ENCODE data around the gene TKTL1. TPM values are rescaled to one million over a fixed set of nuclear protein-coding genes. Genes with fewer than 3 reads are reported as not detected.

TKTL1 gene
- total RNA-seq, 2 experiments from 2014 or later, result 1.3 to 1.5 TPM

DNA sequence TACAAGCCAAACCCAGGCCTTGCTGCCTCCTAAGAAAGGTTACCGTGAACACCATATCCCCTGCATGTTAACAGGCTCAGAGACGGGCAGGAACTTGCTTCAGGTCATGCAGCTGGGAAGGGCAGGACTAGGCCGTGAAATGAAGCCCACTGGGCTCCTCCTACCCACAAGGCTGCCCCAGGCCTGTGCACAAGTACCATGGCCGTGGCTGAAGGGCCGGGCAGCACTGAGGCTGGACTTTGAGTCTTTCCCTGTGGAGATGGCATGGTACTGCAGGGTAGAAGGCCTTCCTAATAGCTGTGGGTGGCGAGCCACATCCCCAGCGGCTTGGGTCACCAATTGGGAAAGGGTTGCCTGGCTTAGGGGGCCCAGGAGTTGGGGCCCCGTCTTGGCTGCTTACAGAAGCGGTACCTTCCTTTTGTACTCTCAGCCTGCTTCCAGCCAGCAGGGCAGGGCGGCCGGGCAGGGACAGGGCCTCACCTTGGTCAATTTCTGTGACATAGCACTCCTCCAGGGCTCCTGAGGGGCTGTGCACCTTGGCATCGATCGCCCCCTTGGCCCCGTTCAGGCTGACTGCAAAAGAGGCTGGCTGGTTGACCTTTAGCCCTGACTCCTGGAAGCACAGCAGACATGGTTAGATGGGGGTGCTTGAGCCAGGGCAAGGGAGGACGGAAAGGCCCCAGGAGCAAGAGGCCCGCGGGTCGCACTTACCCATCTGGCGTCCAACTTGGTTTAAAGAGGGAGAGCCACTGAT is 55.0 kb downstream of the TKTL1 start:
- CTCF ChIA-PET, result no interaction called here
- POLR2A ChIA-PET, result interaction anchor here (1.0 kb wide), 1 partner anchor 20 kb away, joined by 4 read pairs; no protein-coding TSS in a partner anchor
- Mint-ChIP-seq H3K27ac (peak overlapping the region; percentile 76), H3K27me3 (ENCODE audit: low read depth) (no peaks in the 10 kb centered on the region), H3K36me3 (ENCODE audit: low read depth) (peaks cover 35% of the 10 kb centered on the region), H3K4me3 (no peak overlapping the region), H3K9me3 (ENCODE audit: insufficient read depth) (no peaks in the 10 kb centered on the region), H3K4me1 (ENCODE audit: low read depth) (peaks cover 68% of the 10 kb centered on the region)
- ATAC-seq, result no peak
- DNase-seq, result no peak

DNA sequence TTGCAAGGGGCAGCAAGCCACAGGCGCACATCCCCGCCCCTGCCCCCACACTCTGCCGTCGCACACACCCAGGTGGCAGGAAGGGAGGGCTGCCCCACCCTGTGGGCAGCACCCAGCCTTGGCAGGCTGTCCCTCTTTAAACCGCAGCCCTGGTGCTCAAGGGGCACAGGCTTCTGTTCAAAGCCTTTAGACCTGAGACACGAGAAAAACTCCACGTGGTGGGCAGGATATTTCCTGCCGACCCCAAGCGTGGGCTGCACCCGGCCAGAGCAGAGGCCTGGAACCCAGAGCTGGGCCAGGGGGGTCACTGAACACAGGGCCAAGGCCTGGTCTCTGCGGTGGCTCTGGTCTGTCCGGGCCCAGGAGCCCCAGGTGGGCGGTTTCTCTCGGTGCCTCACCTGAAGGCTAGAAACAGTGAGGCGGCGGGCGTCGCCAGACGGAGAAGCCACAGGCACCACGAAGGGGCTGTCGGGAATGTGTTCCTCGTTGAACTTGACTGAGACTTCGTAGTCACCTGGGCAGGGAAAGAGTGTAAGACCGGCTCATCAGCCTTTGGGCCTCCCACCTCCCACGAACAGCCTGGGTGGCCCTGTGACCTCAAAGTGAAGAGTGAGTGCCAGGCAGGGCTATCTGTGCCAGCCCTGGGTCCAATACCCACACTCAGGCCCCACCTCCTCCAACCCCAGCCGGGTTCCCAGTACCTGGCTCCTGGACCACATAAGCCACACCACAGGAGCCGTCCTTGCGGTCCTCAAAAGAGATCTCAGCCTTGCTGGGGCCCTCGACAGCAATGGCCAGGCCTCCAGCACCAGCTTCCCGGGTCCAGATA is 55.8 kb downstream of the TKTL1 start:
- Mint-ChIP-seq H3K9me3 (ENCODE audit: insufficient read depth) (no peaks in the 10 kb centered on the region), H3K27me3 (ENCODE audit: low read depth) (no peaks in the 10 kb centered on the region), H3K4me3 (peak overlapping the region; percentile 34), H3K4me1 (ENCODE audit: low read depth) (peaks cover 72% of the 10 kb centered on the region), H3K27ac (peak overlapping the region; percentile 76), H3K36me3 (ENCODE audit: low read depth) (peaks cover 39% of the 10 kb centered on the region)
- CTCF ChIA-PET, result interaction anchor here (1.2 kb wide), 1 partner anchor 23 kb away, joined by 3 read pairs; the partner anchor contains the start of gene FLNA
- ATAC-seq (peak; percentile 2), DNase-seq (peak; percentile 38)
- POLR2A ChIA-PET, result no interaction called here

DNA sequence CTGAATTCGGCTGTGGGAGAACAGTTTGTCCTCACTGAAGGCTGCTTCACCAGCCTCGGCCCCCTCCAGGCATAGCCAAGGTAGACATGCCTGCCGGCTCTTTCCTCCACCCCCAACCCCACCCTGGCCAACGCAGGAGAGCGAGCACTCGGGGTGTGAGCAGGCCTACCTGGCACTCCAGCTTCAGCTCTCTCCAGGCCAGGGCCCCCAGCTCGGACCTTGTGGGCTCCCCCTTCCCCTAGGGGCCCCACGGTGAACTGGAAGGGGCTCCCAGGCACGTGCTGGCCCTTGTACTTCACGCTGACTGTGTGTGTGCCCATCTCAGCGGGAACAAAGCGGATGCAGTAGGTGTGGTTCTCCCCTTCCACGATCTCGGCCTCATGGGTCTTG is 56.4 kb downstream of the TKTL1 start:
- Mint-ChIP-seq H3K9me3 (ENCODE audit: insufficient read depth) (no peaks in the 10 kb centered on the region), H3K36me3 (ENCODE audit: low read depth) (peaks cover 41% of the 10 kb centered on the region), H3K4me3 (peak overlapping the region; percentile 34), H3K4me1 (ENCODE audit: low read depth) (peaks cover 74% of the 10 kb centered on the region), H3K27me3 (ENCODE audit: low read depth) (no peaks in the 10 kb centered on the region), H3K27ac (peak overlapping the region; percentile 76)
- DNase-seq (no peak), ATAC-seq (peak; percentile 10)
- ChIA-PET CTCF (interaction anchor here (1.2 kb wide), 1 partner anchor 22 kb away, joined by 3 read pairs; the partner anchor contains the start of gene FLNA), POLR2A (no interaction called here)

DNA sequence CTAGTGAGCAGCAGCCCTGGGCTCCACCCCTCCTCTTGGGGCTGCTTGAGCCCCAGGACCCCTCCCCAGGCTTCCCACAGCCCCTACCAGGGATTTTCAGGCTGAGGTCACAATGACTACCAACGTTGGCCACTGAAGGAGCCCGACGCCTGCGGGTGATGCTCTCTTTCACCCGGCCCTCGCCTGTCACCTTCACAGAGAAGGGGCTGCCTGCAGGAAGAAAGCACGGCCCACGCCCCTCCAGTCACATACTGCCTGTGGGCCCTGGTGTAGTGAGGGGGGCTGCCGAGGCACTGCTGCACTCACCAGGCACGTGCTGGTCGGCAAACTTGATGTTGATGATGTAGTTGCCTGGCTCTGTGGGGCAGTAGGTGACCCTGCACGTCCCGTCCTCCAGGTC is 56.9 kb downstream of the TKTL1 start:
- no peak for ATAC-seq
- POLR2A ChIA-PET, result no interaction called here
- Mint-ChIP-seq H3K4me1 (ENCODE audit: low read depth) (peaks cover 71% of the 10 kb centered on the region), H3K4me3 (peak overlapping the region; percentile 22), H3K27ac (peak overlapping the region; percentile 76), H3K36me3 (ENCODE audit: low read depth) (peaks cover 40% of the 10 kb centered on the region), H3K27me3 (ENCODE audit: low read depth) (no peaks in the 10 kb centered on the region), H3K9me3 (ENCODE audit: insufficient read depth) (no peaks in the 10 kb centered on the region)
- DNase-seq, result no peak
- CTCF ChIA-PET, result interaction anchor here (1.2 kb wide), 1 partner anchor 22 kb away, joined by 3 read pairs; the partner anchor contains the start of gene FLNA

DNA sequence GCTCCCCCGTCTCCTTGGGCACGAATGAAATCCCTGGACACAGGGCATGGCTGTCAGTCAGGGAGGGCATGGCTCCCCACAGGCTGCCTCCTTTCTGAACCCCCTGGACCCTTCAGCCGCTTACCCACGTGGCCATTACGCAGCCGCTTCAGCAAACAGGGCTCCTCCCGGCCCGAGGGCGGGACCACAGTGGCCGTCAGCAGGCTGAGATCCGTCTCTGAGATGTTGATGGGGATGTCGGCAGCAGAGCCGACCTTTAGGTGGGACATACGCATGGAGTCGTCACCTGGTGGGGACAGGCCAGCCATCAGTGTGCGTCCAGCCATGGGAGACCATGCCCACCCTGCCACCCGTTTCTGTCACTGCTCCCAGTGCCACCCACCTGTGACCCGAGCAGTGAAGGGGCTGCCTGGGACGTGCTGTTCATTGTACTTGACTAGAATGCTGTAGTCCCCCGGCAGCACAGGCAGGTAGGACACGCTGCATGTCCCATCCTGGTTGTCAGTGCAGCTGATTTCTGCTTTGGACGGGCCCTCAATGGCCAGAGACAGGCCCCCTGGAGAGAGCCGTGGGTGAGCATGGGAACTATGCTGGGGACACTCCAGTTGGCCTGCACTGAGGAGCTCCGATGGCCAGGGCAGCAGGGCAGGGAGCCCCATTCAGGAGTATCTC is 57.7 kb downstream of the TKTL1 start:
- ATAC-seq (no peak), DNase-seq (no peak)
- Mint-ChIP-seq H3K36me3 (ENCODE audit: low read depth) (peaks cover 39% of the 10 kb centered on the region), H3K4me1 (ENCODE audit: low read depth) (peaks cover 69% of the 10 kb centered on the region), H3K27ac (peak overlapping the region; percentile 39), H3K9me3 (ENCODE audit: insufficient read depth) (no peaks in the 10 kb centered on the region), H3K4me3 (no peak overlapping the region), H3K27me3 (ENCODE audit: low read depth) (no peaks in the 10 kb centered on the region)
- ChIA-PET CTCF (no interaction called here), POLR2A (interaction anchor here (0.9 kb wide), 1 partner anchor 14 kb away, joined by 3 read pairs; no protein-coding TSS in a partner anchor)

DNA sequence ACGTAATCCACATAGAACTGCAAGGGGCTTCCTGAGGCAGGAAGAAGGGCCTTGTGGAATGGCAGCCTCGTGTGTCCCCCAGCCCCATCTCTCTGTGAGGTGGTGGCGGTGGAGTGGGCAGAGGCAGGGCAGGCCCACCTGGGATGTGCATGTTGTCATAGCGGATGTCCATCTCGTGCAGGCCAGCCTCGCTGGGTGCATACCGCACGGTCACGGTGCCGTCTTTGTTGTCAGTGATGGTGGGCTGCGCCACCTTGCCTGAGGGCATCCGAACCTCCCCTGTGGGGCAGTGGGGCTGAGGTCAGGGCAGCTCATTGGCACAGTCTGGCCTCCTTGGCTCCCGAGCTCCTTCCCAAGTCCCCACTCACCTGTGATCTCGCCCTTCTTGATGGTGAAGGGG is 58.4 kb downstream of the TKTL1 start:
- H3K9me3 Mint-ChIP-seq (ENCODE audit: insufficient read depth), result no peaks in the 10 kb centered on the region
- peaks cover 43% of the 10 kb centered on the region for H3K36me3 Mint-ChIP-seq (ENCODE audit: low read depth)
- ChIA-PET POLR2A (interaction anchor here (0.9 kb wide), 1 partner anchor 13 kb away, joined by 3 read pairs; no protein-coding TSS in a partner anchor), CTCF (no interaction called here)
- ATAC-seq, result no peak
- DNase-seq, result no peak
- no peak overlapping the region for H3K4me3 Mint-ChIP-seq
- no peaks in the 10 kb centered on the region for H3K27me3 Mint-ChIP-seq (ENCODE audit: low read depth)
- H3K27ac Mint-ChIP-seq, result no peak overlapping the region
- H3K4me1 Mint-ChIP-seq (ENCODE audit: low read depth), result peaks cover 69% of the 10 kb centered on the region

DNA sequence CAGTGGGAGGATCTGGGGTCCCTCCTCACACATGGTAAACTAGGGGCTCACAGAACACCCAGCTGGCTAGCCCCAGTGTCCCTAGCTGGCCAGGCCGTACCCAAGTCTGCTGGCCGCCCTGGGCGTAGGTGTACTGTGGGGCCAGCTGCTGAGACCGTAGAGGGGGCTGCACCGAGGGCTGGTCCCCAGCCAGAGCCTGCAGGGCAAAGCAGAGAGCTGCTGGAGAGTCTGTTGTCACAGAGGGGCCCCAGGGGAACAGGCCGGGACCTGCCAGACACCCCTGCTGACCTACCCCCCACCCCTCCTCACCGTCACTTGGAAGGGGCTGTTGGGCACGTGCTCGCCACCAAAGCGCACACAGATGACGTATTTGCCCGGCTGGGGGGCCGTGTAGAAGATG is 58.9 kb downstream of the TKTL1 start:
- Mint-ChIP-seq H3K9me3 (ENCODE audit: insufficient read depth) (no peaks in the 10 kb centered on the region), H3K4me3 (no peak overlapping the region), H3K27me3 (ENCODE audit: low read depth) (no peaks in the 10 kb centered on the region), H3K27ac (no peak overlapping the region), H3K4me1 (ENCODE audit: low read depth) (peaks cover 65% of the 10 kb centered on the region), H3K36me3 (ENCODE audit: low read depth) (peaks cover 40% of the 10 kb centered on the region)
- no peak for DNase-seq
- ChIA-PET CTCF (no interaction called here), POLR2A (interaction anchor here (0.7 kb wide), 1 partner anchor 19 kb away, joined by 3 read pairs; no protein-coding TSS in a partner anchor)
- no peak for ATAC-seq

DNA sequence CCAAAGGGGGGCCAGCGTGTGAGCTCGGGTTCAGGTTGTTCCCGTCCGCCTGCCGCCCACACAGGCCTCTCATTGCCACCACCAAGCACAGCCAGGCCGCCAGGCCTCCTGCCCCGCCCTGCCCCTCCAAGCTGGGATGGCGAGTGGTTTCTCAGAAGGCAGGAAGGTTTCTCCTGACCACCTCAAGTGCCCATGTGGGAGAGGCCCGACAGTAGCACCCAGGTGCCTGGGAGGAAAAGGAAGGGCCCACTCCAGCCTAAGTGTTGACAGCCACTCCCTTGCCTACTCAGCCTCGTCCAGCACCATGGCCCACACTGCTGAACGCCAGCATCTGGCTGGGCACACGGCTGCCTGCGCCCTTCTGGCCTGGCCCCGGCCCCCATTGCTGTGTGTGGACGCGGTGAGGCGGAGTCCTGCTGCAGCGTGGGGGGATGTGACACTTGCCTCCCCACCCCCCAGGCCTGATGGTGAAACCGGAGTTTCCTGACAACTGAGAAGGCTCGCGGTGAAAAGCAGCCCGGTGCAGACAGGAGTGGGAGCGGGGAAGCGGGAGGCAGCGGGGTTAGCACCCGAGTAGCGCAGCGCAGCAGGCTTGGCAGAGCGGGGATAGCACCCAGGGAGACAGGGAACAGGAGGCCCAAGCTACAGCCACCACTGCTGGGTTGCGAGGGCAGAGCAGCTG is 59.6 kb downstream of the TKTL1 start:
- CTCF ChIA-PET, result no interaction called here
- Mint-ChIP-seq H3K27ac (no peak overlapping the region), H3K9me3 (ENCODE audit: insufficient read depth) (no peaks in the 10 kb centered on the region), H3K4me3 (no peak overlapping the region), H3K27me3 (ENCODE audit: low read depth) (no peaks in the 10 kb centered on the region), H3K4me1 (ENCODE audit: low read depth) (peaks cover 59% of the 10 kb centered on the region), H3K36me3 (ENCODE audit: low read depth) (peaks cover 38% of the 10 kb centered on the region)
- DNase-seq (no peak), ATAC-seq (no peak)
- POLR2A ChIA-PET, result interaction anchor here (0.7 to 1.7 kb wide), 3 partner anchors 16 to 42 kb away, joined by 3 to 6 read pairs (median 3); no protein-coding TSS in a partner anchor

DNA sequence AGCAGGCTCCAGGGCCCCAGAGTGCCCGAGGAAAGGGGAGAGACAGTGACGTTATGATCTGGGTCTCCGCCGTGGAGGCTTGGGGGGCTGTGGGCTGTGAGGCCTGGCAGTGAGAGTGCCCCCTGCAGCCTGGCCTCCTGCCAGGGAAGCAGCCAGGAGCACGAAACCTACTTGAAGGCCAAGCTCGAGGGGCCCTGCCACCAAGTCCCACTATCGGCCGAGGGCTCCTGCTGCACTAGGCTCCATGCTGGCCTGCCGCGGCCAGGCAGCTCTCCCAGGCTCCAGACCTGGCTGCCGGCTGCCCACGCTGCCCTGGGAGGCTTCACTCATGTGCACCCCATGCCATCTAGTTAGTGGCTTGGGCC is 60.2 kb downstream of the TKTL1 start:
- ChIA-PET POLR2A (interaction anchor here (0.7 to 1.7 kb wide), 2 partner anchors 15 to 42 kb away, joined by 3 to 6 read pairs; no protein-coding TSS in a partner anchor), CTCF (no interaction called here)
- Mint-ChIP-seq H3K4me3 (no peak overlapping the region), H3K4me1 (ENCODE audit: low read depth) (peaks cover 55% of the 10 kb centered on the region), H3K27ac (no peak overlapping the region), H3K9me3 (ENCODE audit: insufficient read depth) (no peaks in the 10 kb centered on the region), H3K27me3 (ENCODE audit: low read depth) (no peaks in the 10 kb centered on the region), H3K36me3 (ENCODE audit: low read depth) (peaks cover 40% of the 10 kb centered on the region)
- DNase-seq, result no peak
- ATAC-seq, result no peak

DNA sequence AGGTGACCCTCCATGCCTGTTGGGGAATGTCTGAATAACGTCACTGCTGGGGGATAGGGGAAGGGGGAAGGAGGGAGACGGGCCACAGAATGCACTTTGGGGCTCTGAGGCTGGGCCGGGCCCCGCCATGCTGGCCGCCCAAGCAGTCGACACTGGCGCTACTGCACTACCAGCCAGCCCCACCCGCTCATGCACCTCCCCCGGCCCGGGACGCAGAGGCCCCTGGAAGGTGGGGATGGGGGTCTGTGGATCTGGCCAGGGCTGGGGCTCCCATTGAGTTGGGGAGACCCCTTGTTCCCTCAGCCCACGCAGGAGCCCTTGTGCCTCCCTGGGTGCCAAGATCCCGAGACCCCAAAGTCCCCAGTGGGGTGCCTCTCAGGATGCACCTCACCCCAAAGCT is 61.0 kb downstream of the TKTL1 start:
- Mint-ChIP-seq H3K27me3 (ENCODE audit: low read depth) (no peaks in the 10 kb centered on the region), H3K27ac (peak overlapping the region; percentile 57), H3K36me3 (ENCODE audit: low read depth) (peaks cover 43% of the 10 kb centered on the region), H3K9me3 (ENCODE audit: insufficient read depth) (no peaks in the 10 kb centered on the region), H3K4me1 (ENCODE audit: low read depth) (peaks cover 52% of the 10 kb centered on the region), H3K4me3 (no peak overlapping the region)
- no peak for DNase-seq
- CTCF ChIA-PET, result no interaction called here
- ATAC-seq, result no peak
- POLR2A ChIA-PET, result interaction anchor here (0.6 to 1.7 kb wide), 2 partner anchors 14 to 116 kb away, joined by 3 to 6 read pairs; no protein-coding TSS in a partner anchor

DNA sequence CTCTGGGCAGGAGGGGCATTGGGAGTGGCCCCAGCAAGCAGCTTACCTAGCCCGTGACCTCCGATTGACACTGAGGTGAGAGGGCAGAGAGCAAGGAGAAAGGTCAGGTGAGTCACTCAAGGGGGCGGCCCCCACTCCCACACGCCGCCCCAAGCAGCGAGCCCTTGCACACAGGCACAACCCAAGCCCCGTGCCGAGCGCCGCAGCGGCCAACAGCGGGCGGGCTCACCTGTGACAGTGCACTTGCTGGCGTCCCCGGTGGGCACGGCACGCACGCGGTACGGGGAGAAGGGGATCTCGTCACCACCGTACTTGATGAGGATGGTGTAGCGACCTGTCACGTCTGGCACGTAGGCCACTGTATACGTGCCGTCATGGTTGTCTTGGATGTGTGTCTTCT is 61.6 kb downstream of the TKTL1 start:
- Mint-ChIP-seq H3K27ac (no peak overlapping the region), H3K4me3 (no peak overlapping the region), H3K4me1 (ENCODE audit: low read depth) (peaks cover 46% of the 10 kb centered on the region), H3K27me3 (ENCODE audit: low read depth) (no peaks in the 10 kb centered on the region), H3K9me3 (ENCODE audit: insufficient read depth) (no peaks in the 10 kb centered on the region), H3K36me3 (ENCODE audit: low read depth) (peaks cover 39% of the 10 kb centered on the region)
- ATAC-seq (no peak), DNase-seq (no peak)
- ChIA-PET CTCF (no interaction called here), POLR2A (no interaction called here)
